HuH-7 (cell line): Measurements from ENCODE around the gene BLTP3B.
"Not testable (repeated sequence)": the region's sequence is repeated elsewhere in the genome, so short reads cannot be mapped to it uniquely, and the experiment has no call there.

Experiments used
- DNase-seq: peaks from one replicate; pipeline ENCODE4 v3.0.0; 2011; ENCODE audit warnings: low spot score

Gene BLTP3B, protein sequence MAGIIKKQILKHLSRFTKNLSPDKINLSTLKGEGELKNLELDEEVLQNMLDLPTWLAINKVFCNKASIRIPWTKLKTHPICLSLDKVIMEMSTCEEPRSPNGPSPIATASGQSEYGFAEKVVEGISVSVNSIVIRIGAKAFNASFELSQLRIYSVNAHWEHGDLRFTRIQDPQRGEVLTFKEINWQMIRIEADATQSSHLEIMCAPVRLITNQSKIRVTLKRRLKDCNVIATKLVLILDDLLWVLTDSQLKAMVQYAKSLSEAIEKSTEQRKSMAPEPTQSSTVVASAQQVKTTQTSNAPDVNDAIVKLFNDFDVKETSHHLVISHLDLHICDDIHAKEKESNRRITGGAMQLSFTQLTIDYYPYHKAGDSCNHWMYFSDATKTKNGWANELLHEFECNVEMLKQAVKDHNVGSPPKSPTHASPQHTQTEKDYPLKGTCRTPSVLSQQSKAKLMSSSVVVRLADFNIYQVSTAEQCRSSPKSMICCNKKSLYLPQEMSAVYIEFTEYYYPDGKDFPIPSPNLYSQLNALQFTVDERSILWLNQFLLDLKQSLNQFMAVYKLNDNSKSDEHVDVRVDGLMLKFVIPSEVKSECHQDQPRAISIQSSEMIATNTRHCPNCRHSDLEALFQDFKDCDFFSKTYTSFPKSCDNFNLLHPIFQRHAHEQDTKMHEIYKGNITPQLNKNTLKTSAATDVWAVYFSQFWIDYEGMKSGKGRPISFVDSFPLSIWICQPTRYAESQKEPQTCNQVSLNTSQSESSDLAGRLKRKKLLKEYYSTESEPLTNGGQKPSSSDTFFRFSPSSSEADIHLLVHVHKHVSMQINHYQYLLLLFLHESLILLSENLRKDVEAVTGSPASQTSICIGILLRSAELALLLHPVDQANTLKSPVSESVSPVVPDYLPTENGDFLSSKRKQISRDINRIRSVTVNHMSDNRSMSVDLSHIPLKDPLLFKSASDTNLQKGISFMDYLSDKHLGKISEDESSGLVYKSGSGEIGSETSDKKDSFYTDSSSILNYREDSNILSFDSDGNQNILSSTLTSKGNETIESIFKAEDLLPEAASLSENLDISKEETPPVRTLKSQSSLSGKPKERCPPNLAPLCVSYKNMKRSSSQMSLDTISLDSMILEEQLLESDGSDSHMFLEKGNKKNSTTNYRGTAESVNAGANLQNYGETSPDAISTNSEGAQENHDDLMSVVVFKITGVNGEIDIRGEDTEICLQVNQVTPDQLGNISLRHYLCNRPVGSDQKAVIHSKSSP (N-terminal part only)

DNA sequence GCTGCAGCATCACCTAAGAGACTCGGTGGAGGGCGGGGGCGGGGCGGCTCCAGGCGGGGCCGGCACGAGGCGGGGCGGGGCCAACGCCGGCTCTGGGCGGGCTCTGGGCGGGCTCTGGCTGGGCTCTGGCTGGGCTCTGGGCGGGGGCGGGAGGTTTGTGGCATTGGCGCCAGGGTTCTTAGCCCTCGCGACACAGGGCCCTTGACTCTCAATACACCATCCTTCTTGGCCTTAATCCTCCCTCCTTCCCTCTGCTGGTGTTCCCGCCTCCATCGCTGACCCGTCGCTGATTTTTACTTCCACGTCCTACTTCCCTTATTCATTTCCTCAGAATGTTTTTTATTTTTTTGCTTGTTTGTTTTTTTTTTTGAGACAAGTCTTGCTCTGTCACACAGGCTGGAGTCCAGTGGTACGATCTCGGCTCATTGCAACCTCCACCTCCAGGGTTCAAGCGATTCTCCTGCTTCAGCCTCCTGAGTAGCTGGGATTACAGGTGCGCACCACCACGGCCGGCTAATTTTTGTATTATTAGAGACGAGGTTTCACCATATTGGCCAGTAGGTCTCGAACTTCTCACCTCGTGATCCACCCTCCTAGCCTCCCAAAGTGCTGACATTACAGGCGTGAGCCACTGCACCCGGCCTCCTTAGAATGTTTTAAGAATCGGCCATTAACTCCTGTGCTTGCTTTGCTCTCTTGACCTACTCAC is at the start of gene BLTP3B:
Gene BLTP3B, minus strand, starts transcription at position 24 of the 709 bp plus-strand sequence. CDS start 239 bp downstream, outside the sequence.
- peak; percentile 74 for DNase-seq

DNA sequence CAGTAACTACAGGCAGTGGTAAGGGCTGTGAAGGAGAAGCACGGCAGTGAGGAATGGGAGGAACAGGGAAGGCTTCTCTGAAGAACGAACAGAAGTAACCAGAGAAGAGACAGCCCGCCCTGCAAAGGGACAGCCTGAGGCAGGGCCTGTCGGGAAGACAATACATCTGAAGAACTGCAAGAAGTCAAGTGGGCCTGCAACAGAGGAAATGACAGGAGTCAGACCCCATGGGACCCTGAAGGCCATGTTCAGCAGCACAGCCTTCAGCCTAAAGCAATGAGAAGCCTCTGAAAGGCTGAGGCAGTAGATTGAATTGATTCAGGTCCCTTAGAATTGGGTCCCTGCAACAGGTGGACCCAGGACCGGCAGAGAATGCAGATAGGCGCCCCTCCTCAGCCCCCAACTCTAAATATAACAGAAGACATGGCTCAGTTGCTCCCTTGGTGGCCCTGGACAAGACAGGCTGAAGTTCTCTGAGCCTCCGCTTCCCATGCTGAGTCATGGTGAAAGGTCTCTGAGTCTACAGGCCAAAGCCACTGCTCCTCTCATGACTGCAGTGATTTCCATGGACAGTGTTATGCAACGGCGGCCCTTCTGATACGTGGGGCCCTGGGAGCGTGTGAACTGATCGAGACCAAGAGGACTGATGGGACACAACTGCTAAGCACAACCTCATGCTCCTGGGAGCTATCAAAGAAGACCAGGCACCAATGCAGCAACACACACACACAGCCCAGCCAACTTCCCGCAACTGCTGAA is 47.1 kb upstream of the BLTP3B start:
- DNase-seq: peak; percentile 45

DNA sequence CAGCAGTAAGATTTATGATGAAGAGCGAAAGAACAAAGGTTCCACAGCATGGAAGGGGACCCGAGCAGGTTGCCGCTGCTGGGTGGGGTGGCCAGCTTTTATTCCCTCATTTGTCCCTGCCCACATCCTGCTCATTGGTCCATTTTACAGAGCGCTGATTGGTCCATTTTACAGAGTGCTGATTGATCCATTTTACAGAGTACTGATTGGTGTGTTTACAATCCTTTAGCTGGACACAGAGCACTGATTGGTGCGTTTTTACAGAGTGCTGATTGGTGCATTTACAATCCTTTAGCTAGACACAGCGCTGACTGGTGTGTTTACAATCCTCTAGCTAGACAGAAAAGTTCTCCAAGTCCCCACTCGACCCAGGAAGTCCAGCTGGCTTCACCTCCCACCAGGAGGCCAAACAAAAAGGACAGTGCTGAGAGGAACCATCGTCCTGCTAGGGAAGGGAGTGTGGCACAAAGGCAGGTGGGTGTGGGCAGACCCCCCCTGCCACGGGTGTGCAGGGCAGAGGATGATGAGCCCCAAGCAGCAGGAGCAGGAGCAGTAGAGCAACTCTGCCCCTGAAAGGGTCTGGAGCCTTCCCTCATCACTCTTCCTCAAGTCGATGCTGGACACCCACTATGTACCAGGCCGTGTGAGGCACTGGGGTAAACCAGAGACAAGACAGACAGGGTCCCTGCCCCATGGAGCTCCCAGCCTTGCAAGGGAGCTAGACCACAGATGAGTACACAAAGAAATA is 46.4 kb upstream of the BLTP3B start:
- not testable (repeated sequence) for DNase-seq

DNA sequence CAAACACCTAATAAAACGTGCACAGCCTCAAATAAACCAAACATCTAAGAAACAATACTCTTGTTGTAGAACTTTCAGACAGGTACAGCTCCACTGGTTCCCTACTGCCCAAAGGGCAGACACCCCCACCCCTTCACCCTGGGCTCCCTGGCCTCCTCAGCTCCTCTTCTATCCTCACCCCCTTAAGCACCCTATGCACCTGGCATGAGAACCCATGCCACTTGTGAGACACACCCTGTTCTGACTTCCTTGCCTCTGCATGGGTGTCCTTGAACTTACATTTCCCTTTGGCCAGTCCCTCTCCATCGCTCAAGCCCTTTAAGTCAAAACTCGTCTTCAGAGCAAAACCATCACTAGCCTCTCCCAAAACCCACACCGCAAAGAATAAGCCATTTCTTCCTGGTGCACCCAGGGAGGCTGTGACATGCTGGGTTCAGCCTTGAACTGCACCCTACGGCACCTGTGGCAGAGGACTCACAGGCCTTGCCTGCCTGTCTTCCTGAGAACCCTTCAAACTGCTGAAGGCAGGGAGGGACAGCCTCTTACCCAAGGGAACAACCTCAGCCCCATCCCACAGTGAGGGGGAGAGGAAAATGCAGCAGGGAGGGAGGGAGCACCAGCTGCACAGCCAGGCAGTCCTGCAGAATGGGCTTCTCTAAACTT is 45.3 kb upstream of the BLTP3B start:
- no peak for DNase-seq

DNA sequence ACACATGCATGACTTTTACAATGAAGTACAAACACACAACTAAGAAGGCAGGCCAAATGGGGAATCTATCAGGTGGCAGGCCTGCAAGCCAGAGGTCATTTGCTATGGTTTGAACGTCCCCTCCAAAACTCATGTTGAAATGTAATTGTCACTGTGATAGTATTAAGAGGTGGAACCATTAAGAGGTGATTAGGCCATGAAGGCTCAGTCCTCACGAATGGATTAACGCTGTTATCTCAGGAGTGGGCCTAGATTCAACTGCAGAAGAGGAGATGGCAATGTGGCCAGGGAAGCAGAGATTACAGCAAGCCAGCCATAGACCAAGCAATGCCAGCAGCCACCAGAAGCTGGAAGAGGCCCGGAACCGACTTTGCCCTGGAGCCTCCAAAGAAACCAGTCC is 44.4 kb upstream of the BLTP3B start:
- no peak for DNase-seq

DNA sequence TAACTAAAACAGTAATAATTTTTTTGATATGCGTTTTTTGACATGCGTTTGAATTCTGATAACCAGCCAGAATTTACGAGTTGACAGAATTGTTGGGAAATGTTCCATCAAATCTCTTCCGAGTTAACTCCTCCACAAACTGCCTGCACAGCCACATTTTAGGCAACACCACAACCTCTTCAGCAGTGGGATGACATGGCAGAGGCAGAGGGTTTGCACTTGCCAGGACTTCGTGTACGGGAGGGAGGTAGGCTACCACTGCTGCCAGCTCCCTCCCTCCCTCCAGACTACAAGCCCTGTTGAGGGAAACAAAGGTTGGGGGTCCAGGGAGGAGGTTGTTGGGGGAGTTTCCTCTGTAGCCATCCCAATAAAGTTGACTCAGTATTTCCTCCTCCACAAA is 43.4 kb upstream of the BLTP3B start:
- no peak for DNase-seq

DNA sequence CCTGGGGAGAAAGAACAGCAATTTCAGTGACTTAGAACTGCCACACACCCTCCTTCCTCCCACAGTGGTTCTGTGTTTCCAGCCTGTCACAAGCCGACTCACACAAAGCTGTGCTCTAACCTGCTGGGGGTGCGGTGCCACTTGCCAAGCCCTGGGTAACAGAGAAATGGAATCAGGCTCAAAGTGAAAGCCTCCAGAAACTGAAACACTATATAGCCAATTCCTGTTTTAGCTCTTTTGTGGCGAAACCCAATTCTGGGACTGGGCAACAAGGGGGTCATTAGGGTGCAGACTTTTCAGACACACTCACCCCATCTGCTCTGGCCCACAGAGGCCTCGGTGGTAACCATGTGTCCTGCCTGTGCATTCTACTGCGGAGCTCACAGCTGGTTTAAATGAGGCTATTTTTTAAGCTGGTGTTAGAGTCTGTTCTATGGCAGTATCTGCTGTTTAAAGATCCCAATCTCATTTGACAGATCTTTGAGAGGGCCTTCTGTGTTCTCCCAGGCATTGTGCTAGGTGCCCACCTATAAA is 42.8 kb upstream of the BLTP3B start:
- no peak for DNase-seq

DNA sequence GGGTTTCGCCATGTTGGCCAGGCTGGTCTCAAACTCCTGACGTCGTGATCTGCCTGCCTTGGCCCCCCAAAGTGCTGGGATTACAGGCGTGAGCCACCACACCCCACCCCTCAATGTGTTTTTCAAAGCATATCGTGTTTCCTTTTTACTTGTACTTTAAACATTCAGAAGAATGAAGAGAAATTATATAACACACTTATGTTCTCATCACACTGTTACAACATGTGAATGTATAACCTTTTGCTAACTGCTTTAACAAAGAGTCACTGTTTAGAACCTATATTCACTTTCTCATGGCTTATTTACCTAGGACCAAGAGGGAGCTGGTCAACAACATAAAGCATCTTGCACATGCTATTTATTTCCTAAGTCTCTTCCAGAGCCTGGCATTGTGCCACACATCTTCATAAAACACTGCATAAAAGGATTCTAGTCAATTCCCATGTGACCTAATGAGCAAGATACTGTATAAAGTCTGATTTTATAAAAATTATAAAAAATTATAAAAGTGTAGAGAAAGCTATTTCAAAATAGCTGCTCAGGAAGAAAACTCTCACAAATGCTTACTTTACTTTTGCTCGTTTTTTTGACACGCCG is 42.0 kb upstream of the BLTP3B start:
- no peak for DNase-seq

DNA sequence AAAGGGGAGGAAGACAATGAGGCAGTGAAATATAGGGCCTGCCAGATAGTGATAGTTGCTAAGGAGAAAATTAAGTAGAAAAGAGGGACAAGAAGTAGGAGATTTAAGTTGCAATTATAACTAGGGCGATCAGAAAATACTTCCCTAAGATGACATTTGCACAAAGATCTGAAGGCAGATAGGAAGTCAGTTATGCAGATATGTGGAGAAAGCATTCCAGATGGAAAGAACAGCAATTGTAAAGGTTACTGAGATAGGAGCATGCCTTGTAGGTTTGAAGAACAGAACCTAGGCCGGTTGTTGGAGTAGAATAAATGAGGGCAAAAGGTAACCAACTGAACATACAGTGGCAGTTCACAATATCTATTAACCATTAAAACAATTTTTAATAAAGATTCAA is 36.6 kb upstream of the BLTP3B start:
- DNase-seq: no peak

DNA sequence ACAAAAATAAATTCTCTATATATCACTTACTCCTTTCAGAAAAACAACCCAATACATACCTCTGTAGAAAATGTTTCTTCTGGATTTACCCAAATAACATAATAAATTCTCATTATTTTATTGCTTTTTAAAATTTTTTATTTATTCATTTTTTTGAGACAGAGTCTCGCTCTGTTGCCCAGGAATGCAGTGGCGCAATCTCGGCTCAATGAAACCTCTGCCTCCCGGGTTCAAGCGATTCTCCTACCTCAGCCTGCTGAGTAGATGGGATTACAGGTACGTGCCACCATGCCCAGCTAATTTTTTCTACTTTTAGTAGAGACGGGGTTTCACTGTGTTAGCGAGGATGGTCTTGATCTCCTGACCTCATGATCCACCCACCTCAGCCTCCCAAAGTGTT is 33.8 kb upstream of the BLTP3B start:
- DNase-seq: not testable (repeated sequence)

DNA sequence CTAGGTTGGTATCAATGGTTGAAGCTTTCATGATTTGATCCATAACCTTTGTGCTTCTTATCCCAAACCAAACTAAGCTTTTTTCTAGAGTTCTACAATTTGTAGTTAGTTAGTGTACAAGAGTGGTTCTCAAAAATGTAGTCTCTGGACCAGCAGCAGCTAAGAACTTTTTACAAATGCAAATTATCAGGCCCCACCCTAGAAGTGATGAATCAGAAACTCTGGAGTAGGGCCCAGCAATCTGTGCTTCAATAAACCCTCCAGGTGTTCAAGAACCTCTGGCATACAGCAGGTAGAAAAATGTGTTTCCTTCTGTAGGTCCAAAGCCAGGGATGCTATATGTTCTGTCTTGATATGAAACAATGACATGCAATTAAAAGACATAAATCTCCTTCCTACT is 31.8 kb upstream of the BLTP3B start:
- DNase-seq: no peak

DNA sequence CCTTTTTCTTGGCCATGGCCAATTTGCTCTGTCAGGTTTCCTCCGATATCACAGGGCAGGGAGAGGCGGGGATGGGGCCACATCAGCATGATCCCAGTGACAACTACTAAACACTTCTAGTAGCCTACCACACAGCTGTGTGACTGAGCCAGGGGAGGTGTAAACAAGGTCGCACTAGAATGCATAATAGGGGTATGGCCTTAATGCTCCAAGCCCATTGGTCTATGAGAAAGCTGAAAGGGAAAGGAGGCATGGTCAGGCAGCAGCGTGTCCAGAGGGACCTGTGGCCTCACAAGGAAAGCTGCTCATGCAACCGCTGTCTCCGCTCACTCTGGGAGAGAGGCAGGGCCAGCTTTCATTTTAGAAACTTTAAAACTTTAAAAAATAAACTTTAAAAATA is 30.4 kb upstream of the BLTP3B start:
- DNase-seq: no peak

DNA sequence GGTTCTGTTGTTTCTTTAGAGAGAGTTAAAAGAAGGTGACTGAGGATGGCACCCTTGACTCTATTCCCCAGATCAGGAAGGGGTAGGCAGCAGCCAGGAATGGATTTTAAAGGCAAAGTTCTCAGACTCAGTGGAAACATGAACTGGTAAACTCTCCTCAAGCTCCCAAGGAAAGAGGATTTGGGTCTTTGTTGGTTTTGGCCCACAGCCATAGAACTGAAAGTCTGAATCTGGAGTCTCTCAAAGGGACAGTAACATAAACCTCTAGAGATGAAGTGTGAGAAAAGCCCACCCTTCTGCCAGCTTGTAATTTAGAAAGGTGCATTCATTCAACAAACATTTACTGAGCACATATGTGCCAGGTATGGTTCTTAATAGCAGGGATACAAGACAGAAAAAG is 28.6 kb upstream of the BLTP3B start:
- no peak for DNase-seq

DNA sequence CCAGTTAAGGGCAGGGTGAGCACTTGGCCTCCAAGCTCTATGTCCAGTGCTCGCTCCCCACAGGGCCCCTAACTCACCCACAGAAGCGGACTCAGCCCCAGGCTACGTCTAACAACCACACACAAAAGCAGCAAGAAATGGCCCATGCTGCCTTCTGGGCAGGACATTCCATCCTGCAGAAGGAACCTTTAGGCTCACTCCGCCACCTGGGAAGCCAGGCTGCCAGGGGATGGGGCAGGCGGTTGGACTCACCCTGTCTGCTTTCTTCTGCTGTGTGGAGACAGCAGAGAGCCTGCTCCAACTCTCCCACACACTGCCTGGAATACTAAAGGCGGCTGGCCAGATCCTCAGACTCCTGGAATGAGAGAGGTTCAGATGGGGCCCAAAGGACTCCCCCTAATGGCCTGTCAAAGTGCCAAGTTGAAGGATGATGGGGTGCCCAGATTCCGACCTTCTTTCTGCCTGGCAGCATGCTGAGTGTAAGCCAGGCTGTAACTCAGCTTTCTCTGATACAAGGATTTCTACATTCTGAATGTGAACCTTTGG is 27.7 kb upstream of the BLTP3B start:
- DNase-seq: no peak

DNA sequence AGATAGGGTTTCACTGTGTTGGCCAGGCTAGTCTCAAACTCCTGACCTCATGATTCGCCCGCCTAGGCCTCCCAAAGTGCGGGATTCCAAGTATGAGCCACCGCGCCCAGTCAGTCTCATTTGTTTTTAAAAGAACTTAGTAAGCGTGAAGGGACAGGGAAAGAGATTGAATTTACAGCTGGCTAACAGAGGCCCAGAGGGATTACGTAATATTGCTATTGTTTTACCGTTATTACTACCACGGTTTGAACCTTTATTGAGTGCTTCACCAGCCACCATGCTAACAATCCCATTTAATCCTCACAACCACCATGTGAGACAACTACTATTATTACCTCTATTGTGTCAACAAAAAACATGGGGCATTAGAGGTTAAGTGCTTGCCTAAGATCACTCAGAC is 26.7 kb upstream of the BLTP3B start:
- no peak for DNase-seq

DNA sequence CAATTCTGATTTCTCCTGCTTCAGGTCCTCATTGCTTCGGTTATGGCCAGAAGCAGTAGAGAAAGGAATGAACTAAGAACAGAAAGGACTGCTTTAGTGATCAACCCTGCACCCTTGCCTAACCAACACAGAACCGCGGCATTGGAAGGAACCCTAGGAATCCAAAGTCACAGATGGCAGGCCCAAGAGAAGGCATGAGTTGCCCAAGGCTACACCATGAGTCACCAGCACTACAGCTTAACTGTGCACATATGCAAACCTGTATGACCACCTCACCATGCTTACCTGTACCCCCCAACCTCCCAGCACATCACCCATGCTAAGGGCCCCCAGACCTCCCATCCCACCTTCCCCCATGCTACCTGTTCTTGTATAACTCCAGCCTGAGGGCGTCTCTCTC is 25.9 kb upstream of the BLTP3B start:
- DNase-seq: no peak

DNA sequence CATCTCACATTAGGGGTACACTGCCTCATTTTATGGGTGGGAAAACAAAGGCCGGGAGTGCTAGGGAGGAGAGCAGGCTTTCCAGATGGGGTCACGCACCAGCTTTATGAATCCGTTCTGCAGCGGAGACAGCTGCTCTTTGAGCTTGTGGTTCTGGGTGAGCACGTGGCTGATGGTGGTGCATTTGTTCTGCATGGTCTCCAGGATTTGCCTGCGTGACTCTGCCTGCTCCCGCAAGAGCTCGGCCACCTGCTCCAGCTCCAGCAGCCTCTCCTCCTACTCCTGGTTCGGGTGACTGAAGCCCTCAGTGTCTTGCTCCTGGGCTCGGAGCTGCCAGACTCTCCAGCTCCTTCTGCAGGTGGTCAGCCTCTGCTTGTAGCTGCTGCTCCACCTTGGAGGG is 23.6 kb upstream of the BLTP3B start:
- no peak for DNase-seq

DNA sequence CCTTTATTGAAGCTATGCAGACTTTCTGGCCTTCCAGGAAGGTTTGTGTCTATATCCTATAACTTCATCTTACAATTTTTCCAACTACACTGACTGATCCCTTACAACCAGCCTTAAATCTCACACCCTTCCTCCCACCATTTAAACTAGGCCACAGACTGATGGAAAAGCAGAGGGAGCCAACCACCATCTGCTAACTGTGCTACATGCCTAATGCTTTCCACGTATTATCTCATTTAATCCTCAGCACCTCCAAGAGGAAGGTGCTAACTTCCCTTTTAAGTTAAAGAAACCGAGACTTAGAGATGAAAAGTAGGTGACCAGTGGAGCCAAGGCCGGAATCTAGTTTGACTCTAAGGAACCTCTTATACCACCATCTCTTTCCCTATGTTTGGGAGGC is 22.7 kb upstream of the BLTP3B start:
- no peak for DNase-seq
